SK-N-MC (cell line): Measurements from ENCODE around the gene TMEM132D.

ENCODE experiments used
- EZH2 ChIP-seq: fragments of 200-600 bp; sonication (generic); IDR thresholded peaks from one replicate; pipeline ENCODE4 v1.6.1; 2017; ENCODE audit warnings: antibody characterized with exemption
- POLR2AphosphoS5 ChIP-seq: IDR thresholded peaks from 2 replicates; pipeline ENCODE4 v1.6.1; 2012; ENCODE audit warnings: mild to moderate bottlenecking, low read depth, low read length, borderline replicate concordance

GRCh38 chr12:129073157-129073915 is 830.5 kb downstream of the TMEM132D start:
- TF ChIP-seq EZH2 (no peak), POLR2AphosphoS5 (no peak)
